Stimulated activated CD8-positive, alpha-beta memory T cell treated with anti-CD3 and anti-CD28 coated beads, Interleukin-7, amount 100 ng/mL, for 24 hours (primary cell): ENCODE results near the gene CALML4.

ENCODE experiments used
- DNase-seq: peaks from one replicate; pipeline ENCODE4 v3.0.0-alpha.2; 2020; ENCODE audit warnings: low read depth

Gene CALML4

GRCh38 chr15:68143785-68144184, 61.3 kb downstream of the CALML4 start:
- DNase-seq: no peak

- DNase-seq: no peak
These were observed 62.0 kb downstream of the CALML4 start for GRCh38 chr15:68143129-68143528.
